Transverse colon (tissue), 3 donors: ENCODE results near the gene PECR.

ENCODE experiments used
- EP300 ChIP-seq: sonication (generic); formaldehyde crosslinking; IDR thresholded peaks from one replicate; pipeline ENCODE4 v1.6.1; 2017; ENCODE audit warnings: antibody characterized with exemption, low read depth
- POLR2A ChIP-seq: fragments of 450-650 bp; IDR thresholded peaks from one replicate; pipeline ENCODE4 v1.6.1; 2016; ENCODE audit warnings: antibody characterized with exemption, mild to moderate bottlenecking, moderate library complexity
- TF ChIP-seq, protein P1 (sequence below), 5 experiments: fragments of 200-600 bp in 3 of 5; fragments of 450-650 bp in 2 of 5; sonication (generic) in 3 of 5; IDR thresholded peaks; 1 replicate in 2 of 5; 2 replicates in 3 of 5; pipeline ENCODE4 v1.5.1; 2016 to 2017; ENCODE audit warnings: antibody characterized with exemption in 5 of 5, inconsistent platforms in 3 of 5, mild to moderate bottlenecking in 2 of 5, moderate library complexity in 1 of 5

- TF ChIP-seq, protein P1, sequence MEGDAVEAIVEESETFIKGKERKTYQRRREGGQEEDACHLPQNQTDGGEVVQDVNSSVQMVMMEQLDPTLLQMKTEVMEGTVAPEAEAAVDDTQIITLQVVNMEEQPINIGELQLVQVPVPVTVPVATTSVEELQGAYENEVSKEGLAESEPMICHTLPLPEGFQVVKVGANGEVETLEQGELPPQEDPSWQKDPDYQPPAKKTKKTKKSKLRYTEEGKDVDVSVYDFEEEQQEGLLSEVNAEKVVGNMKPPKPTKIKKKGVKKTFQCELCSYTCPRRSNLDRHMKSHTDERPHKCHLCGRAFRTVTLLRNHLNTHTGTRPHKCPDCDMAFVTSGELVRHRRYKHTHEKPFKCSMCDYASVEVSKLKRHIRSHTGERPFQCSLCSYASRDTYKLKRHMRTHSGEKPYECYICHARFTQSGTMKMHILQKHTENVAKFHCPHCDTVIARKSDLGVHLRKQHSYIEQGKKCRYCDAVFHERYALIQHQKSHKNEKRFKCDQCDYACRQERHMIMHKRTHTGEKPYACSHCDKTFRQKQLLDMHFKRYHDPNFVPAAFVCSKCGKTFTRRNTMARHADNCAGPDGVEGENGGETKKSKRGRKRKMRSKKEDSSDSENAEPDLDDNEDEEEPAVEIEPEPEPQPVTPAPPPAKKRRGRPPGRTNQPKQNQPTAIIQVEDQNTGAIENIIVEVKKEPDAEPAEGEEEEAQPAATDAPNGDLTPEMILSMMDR (IDR thresholded peaks at IDR 0.05), result peak; percentile 38 to 75 (median 67)
- no peak for TF ChIP-seq POLR2A
- no peak for TF ChIP-seq EP300
These were observed 68.3 kb downstream of the PECR start, which contains the start of gene MREG for GRCh38 chr2:216013080-216013909.
